DND-41 (cell line): ENCODE measurements around the gene MYADML2.

Source experiments
- ATAC-seq: fragments of 200-7000 bp; cut with Tn5 transposase; 3 replicates; pipeline ENCODE4 v1.9.1; 2021; ENCODE audit warnings: low read depth; ENCODE audit not compliant: insufficient read depth
- DNase-seq: peaks from one replicate; pipeline ENCODE4 v3.0.0-alpha.2; 2020
- H2AFZ ChIP-seq: 2 replicates; pipeline ENCODE4 v1.6.0; 2012; ENCODE audit warnings: low read depth, low read length
- H3K27ac ChIP-seq: 2 replicates; pipeline ENCODE4 v1.5.1; 2012; ENCODE audit warnings: low read length, inconsistent platforms
- H3K27me3 ChIP-seq: fragments of 200-600 bp; sonication (generic); 2 replicates; pipeline ENCODE4 v1.6.0; 2012; ENCODE audit warnings: low read length, mild to moderate bottlenecking, inconsistent platforms; ENCODE audit not compliant: insufficient read depth, poor library complexity
- H3K36me3 ChIP-seq: 2 replicates; pipeline ENCODE4 v1.5.1; 2012; ENCODE audit warnings: low read length, inconsistent platforms; ENCODE audit not compliant: insufficient read depth
- H3K4me1 ChIP-seq: 2 replicates; pipeline ENCODE4 v1.5.1; 2012; ENCODE audit warnings: mild to moderate bottlenecking, low read length; ENCODE audit not compliant: insufficient read depth
- H3K4me2 ChIP-seq: 2 replicates; pipeline ENCODE4 v1.6.0; 2012; ENCODE audit warnings: mild to moderate bottlenecking, moderate library complexity, low read length, inconsistent platforms; ENCODE audit not compliant: insufficient read depth
- H3K4me3 ChIP-seq, 2 experiments: fragments of 200-600 bp in 1 of 2; shearing (Covaris generic) in 1 of 2; 2 replicates each; pipeline ENCODE4 v1.5.1; 2012 to 2016; ENCODE audit warnings: inconsistent platforms in 2 of 2, low read length in 2 of 2, mild to moderate bottlenecking in 2 of 2, low read depth in 1 of 2, moderate library complexity in 1 of 2
- H3K79me2 ChIP-seq: 2 replicates; pipeline ENCODE4 v1.6.0; 2012; ENCODE audit warnings: low read length, inconsistent platforms; ENCODE audit not compliant: insufficient read depth
- H3K9ac ChIP-seq: 2 replicates; pipeline ENCODE4 v1.6.0; 2012; ENCODE audit warnings: low read depth, mild to moderate bottlenecking, inconsistent platforms, low read length, moderate library complexity
- H3K9me3 ChIP-seq: 2 replicates; pipeline ENCODE4 v1.5.1; 2012; ENCODE audit warnings: low read length, moderate library complexity, mild to moderate bottlenecking, inconsistent platforms; ENCODE audit not compliant: insufficient read depth, severe bottlenecking
- H4K20me1 ChIP-seq: 2 replicates; pipeline ENCODE4 v1.6.0; 2012; ENCODE audit warnings: low read length; ENCODE audit not compliant: insufficient read depth
- CTCF ChIP-seq: IDR thresholded peaks from 2 replicates; pipeline ENCODE4 v1.5.1; 2012; ENCODE audit warnings: borderline replicate concordance, low read length, moderate library complexity, mild to moderate bottlenecking; ENCODE audit not compliant: poor library complexity, severe bottlenecking; ENCODE audit errors: extremely low read depth
- EZH2 ChIP-seq: IDR thresholded peaks from 3 replicates; pipeline ENCODE4 v1.6.1; 2012; ENCODE audit warnings: borderline replicate concordance, low read depth, mild to moderate bottlenecking, moderate library complexity, low read length, inconsistent platforms; ENCODE audit not compliant: severe bottlenecking

The MYADML2 gene

GRCh38 chr17:81900181-81900820, 46.7 kb downstream of the MYADML2 start:
- no peaks in the 10 kb centered on the region for H3K4me1 ChIP-seq
- H3K27ac ChIP-seq = no peak overlapping the region
- peaks cover 8% of the 10 kb centered on the region; the same call in 1 of the 2 replicates for H4K20me1 ChIP-seq
- H3K4me2 ChIP-seq = no peak overlapping the region
- TF ChIP-seq EZH2 = no peak
- no peak for TF ChIP-seq CTCF
- H3K9ac ChIP-seq = no peak overlapping the region
- H3K9me3 ChIP-seq = no peaks in the 10 kb centered on the region
- H3K4me3 ChIP-seq = no peak overlapping the region
- peak; percentile 16; the same call in 1 of the 3 replicates for ATAC-seq
- H2AFZ ChIP-seq = no peak overlapping the region
- H3K36me3 ChIP-seq = peaks cover 74% of the 10 kb centered on the region
- no peak for DNase-seq
- no peaks in the 10 kb centered on the region for H3K27me3 ChIP-seq
- H3K79me2 ChIP-seq = peaks cover 20% of the 10 kb centered on the region

- ATAC-seq (no peak), DNase-seq (no peak)
- Histone ChIP-seq H3K36me3 (peaks cover 73% of the 10 kb centered on the region), H3K4me1 (no peaks in the 10 kb centered on the region), H3K9ac (no peak overlapping the region), H3K4me2 (no peak overlapping the region), H2AFZ (no peak overlapping the region), H3K79me2 (peaks cover 25% of the 10 kb centered on the region), H3K27ac (no peak overlapping the region), H4K20me1 (peaks cover 8% of the 10 kb centered on the region; the same call in 1 of the 2 replicates), H3K4me3 (no peak overlapping the region), H3K27me3 (no peaks in the 10 kb centered on the region), H3K9me3 (no peaks in the 10 kb centered on the region)
- TF ChIP-seq CTCF = no peak
- TF ChIP-seq EZH2 = no peak
Measured at GRCh38 chr17:81899514-81900166, 47.4 kb downstream of the MYADML2 start.

- no peaks in the 10 kb centered on the region for H3K27me3 ChIP-seq
- peaks cover 72% of the 10 kb centered on the region for H3K36me3 ChIP-seq
- H3K9ac ChIP-seq = no peak overlapping the region
- peaks cover 8% of the 10 kb centered on the region; the same call in 1 of the 2 replicates for H4K20me1 ChIP-seq
- no peaks in the 10 kb centered on the region for H3K9me3 ChIP-seq
- no peak overlapping the region for H3K4me3 ChIP-seq
- no peak for ATAC-seq
- TF ChIP-seq CTCF (no peak), EZH2 (no peak)
- DNase-seq = no peak
- H3K4me1 ChIP-seq = peaks cover 5% of the 10 kb centered on the region; the same call in 1 of the 2 replicates
- H3K79me2 ChIP-seq = peaks cover 32% of the 10 kb centered on the region
- no peak overlapping the region for H3K4me2 ChIP-seq
- no peak overlapping the region for H3K27ac ChIP-seq
- no peak overlapping the region for H2AFZ ChIP-seq
Measured at GRCh38 chr17:81898885-81899284, 48.1 kb downstream of the MYADML2 start.
